HG02981 (cell line): Measurements from ENCODE around the gene MS4A18.

Experiments
- ATAC-seq: cut with Tn5 transposase; IDR thresholded peaks from one replicate; pipeline ENCODE4 v1.9.1; 2021; ENCODE audit warnings: mild to moderate bottlenecking, moderate library complexity; ENCODE audit not compliant: unreplicated experiment

MS4A18 gene

DNA sequence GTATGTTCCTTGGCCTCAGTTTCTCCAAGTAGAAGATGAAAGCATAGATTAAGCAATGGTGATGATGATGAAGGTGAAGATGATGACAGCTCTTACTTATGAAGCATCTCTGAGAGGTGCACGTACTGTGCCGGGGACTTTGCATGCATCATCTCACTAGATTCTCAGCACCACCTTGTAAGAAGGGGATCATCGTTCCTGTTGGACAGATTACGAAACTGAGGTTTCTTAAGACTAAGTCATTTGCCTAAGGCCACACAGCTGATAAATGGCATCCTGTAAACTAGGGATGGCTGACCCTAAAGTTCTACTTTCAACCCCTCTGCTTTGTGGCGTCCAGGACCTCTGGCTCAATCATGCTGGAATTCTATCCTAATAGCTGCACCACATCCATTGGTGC lies 40.8 kb downstream of the MS4A18 start:
- ATAC-seq = no peak

GRCh38 chr11:60766547-60766946 lies 42.0 kb downstream of the MS4A18 start:
- ATAC-seq = no peak

DNA sequence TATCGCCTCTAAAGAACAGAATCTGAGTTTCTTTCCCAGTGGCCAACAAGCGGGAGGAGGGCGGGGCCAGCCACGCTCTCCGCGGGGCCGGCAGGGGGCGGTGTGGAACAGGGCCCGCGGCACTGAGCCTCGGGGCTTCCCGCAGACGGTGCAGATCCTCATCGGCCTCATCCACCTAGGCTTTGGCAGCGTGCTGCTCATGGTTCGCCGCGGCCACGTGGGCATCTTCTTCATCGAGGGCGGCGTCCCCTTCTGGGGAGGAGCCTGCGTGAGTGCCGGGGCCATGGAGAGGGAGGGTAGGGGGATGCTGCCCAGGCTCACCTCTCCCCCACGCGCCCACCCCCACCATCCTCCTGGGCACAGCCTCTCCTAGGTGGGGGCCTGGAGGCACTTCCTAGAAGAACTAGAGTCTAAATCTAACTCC lies 42.9 kb downstream of the MS4A18 start:
- ATAC-seq = no peak

GRCh38 chr11:60768202-60768601 lies 43.7 kb downstream of the MS4A18 start:
- no peak for ATAC-seq

- ATAC-seq = no peak
Measured at GRCh38 chr11:60769273-60769672, 44.8 kb downstream of the MS4A18 start.

- no peak for ATAC-seq
Measured at GRCh38 chr11:60769811-60770210, 45.3 kb downstream of the MS4A18 start.

- no peak for ATAC-seq
Measured at GRCh38 chr11:60771146-60771545, 46.6 kb downstream of the MS4A18 start.

DNA sequence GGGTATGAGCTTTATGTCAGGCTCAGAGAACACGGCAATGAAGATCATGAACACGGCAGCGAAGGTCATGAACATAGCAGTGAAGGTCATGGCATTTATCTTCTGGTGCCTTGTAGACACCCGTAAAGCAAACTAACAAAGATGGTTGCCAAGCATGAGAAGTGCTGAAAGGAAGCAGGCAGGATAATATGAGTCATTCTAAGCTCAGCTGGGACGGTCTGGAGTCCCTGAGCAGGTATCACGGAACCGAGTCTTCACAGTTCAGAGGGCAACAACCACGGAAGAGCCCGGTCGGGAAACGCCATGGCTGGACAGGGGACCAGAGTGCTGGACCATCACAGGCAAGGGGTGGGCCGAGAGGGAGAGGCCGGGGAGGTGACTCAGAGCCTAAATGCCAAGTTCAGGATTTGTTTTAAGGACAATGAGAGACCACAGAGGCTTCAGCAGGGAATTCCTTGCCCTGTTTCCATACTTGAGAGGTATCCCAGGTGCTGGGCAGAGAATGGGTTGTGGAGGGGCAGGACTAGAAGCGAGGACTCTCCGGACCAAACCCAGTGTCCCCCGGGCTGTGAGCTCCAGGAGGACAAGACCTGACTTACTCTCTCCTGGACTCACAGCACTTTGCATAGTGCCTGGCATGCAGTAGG lies 47.5 kb downstream of the MS4A18 start:
- ATAC-seq = no peak

- ATAC-seq = no peak
Measured at GRCh38 chr11:60772666-60773065, 48.1 kb downstream of the MS4A18 start.

GRCh38 chr11:60774726-60775125 lies 50.2 kb downstream of the MS4A18 start:
- no peak for ATAC-seq

DNA sequence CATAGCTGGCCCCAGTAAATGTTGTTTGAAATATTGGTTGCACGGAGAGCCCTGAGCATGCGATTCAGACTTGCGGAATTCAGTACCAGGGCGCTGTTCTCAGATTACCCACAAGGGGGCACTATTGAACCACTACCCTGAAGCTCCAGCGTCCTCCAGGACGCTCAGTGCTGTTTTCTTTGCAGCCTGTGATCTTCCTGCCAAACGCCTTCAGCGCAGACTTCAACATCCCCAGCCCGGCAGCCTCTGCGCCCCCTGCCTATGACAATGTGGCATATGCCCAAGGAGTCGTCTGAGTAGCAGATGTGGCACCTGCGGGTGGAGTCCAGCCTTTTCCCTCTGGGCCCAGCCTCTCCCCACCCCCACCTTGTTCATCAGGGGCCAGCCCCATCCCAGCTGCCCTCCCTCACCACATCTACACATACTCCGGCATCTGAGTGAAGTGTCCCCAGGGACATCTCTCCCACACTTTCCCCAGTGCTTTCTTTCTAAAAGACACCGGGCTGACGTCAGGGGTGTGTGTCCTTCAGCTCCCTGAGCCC lies 51.0 kb downstream of the MS4A18 start:
- ATAC-seq = peak; percentile 84

GRCh38 chr11:60776167-60776566 lies 51.6 kb downstream of the MS4A18 start:
- ATAC-seq = no peak

DNA sequence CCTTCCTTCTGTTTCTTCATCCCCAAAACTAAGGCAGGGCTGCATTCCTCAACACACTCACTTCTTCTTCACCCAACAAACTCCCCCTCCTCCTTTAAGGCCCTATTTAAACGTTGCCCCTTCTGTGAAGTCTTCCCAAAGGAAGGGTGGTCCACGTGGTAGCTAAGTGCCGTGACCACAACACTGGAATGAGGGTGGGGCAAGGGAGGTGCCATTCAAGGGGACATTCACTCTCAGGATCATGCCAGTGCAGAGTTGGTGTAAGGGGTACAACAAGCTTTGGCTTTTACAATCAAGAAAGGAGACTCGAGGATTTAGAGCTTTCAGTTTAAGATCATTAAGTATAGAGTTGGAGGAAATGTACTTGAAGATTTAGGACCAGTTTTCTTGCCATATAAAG lies 52.6 kb downstream of the MS4A18 start:
- ATAC-seq = no peak

DNA sequence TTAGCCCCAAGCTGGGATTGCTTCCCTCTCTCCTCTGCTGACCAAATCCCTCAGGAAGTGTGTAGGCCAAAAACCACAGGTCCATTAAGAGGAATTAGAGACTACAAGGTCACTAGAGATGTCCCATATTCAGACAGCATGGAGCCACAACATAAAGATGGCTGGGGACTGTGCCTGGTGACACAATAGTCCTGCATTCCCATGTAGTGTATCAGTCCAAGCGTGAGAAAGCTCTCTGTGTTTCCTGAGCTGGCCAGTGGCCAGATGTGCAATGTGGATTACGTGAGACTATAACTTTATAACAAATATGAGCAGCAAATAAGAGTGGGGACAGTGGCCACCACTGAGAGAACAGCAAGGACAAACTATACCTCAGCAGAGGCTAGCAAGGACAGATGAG lies 53.1 kb downstream of the MS4A18 start:
- no peak for ATAC-seq

- no peak for ATAC-seq
Measured at GRCh38 chr11:60780065-60780464, 55.5 kb downstream of the MS4A18 start.

- ATAC-seq = no peak
Measured at GRCh38 chr11:60780774-60781173, 56.3 kb downstream of the MS4A18 start.

DNA sequence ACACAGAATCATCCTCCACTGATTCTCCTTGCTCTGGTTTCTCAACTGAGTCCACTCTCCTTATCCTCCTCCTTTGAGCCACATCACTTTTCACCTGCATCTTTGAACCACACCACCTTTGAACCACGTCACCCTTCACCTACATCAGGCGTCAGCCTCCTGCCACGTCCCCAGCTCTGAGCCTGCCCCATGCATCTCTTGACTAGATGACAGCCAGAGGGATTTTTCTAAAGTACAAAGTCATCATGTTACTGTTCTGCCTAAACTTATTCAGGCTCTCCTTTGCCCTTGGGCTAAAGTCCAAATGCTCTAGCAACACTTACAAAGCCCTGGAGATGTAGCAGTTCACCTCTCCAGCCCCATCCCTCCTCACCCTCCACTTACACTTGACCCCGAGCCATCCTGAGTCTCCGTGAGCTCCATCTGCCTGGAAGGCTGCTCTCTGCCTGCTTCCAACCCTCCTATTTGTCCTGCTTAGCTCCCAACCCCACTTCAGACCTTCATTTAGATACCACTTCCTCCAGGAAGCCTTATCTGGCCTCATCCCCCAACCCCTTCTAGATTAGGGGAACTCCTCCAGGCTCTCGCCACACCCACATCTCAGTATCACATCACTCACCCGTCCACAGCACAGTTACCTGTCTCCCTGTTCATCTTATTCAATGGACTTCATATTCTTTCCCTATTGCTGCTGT lies 56.9 kb downstream of the MS4A18 start:
- ATAC-seq = no peak

- no peak for ATAC-seq
Measured at GRCh38 chr11:60781981-60782316, 57.4 kb downstream of the MS4A18 start.

DNA sequence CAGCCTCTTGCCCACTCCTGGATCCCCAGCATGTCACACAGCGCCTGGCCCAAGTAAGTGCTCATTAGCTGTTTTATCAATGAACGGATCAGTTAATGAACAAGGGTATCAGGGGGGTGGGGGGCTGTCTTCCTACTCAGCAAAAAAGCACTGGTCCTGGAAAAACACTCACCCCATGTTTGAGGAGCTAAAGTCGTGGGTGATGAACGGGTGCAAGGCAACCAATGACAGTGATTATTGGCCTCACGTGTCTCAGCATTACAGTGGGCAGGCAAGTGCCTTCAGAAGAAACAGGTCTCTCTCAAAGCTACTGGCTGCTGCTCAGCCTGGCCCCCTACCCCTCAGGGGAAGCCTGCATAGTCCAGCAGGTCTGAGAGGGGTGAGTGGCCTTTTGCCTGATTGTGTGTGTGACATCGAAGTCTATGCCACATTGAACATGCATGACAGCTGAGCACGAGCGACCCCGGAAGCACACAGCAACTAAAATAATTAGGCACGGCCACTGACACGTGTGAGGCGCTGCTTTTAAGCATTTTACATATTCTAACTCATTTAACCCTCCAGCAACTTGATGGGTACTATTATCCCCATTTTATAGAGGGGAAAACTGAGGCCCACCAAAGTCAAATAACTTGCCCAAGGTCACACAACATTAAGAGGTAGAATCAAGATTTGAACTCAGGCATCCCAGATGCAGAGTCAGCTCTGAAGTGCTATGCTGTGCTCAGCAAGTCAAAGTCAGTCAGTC lies 58.0 kb downstream of the MS4A18 start:
- no peak for ATAC-seq

GRCh38 chr11:60783141-60783484 lies 58.6 kb downstream of the MS4A18 start:
- ATAC-seq = no peak

DNA sequence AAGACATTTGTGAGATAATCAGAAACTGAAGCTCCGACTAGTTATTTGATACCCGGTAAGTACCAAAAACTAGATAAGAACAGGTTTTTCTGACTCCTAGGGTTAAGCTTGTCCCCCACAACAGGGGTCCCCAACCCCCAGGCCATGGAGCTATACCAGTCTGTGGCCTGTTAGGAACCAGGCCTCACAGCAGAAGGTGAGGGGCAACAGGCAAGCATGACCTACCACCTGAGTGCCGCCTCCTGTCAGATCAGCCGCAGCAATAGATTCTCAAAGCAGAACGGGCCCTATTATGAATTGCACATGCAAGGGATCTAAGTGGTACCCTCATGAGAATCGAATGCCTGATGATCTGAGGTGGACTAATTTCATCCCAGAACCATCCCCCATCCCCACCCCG lies 59.4 kb downstream of the MS4A18 start:
- no peak for ATAC-seq

GRCh38 chr11:60785136-60785535 lies 60.6 kb downstream of the MS4A18 start, which contains the start of gene MS4A10:
TSS of gene MS4A10 (plus strand) at chr11:60785333. CDS start at chr11:60790336, 5,003 bp downstream.
- no peak for ATAC-seq
